GM18502 (cell line): ENCODE results near the gene SRD5A3.

Experiments used
- ATAC-seq: cut with Tn5 transposase; IDR thresholded peaks from one replicate; pipeline ENCODE4 v1.9.1; 2021; ENCODE audit warnings: mild to moderate bottlenecking; ENCODE audit not compliant: unreplicated experiment, poor library complexity

SRD5A3 gene

GRCh38 chr4:55369968-55370367 is 23.9 kb downstream of the SRD5A3 start:
- ATAC-seq: no peak

DNA sequence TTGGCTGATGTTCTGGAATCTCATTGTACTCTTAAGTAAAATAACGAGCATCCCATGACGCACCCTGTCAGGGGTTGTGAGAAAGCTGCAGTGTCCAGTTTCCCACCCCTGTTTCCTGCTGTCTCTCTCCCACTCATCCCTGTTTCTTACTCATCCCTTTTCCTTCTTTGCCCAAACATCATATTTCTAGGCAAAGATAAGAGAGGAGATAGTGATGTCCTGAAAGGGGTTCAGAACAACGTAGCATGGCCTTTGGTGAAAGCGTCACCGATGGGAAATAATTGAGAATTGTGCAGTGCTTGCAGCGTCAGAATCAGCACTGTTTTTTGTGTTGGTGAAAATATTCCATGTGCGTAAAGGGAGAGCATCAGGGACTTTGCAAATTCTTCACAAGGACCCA is 26.2 kb downstream of the SRD5A3 start:
- no peak for ATAC-seq

GRCh38 chr4:55373461-55373860 is 27.4 kb downstream of the SRD5A3 start:
- no peak for ATAC-seq

DNA sequence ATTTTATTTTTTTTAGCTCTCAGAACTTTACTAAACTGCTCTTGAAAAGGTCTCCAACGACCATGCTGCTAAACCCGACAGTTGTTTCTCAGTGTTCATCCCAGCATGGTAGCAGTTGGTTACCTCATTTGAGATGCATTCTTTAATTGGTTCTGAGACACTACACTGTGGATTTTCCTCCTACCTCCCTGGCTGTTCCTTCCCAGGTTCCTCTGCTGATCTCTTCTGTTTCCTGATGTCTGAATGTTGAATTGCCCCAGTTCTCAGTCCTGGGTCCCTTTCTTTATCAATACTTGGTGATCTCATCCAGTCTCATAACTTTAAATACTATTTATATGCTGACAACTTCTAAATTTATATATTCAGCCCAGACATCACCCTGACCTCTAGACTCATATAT is 30.7 kb downstream of the SRD5A3 start:
- ATAC-seq: no peak

- ATAC-seq: no peak
Measured at GRCh38 chr4:55378617-55379467, 32.8 kb downstream of the SRD5A3 start.

DNA sequence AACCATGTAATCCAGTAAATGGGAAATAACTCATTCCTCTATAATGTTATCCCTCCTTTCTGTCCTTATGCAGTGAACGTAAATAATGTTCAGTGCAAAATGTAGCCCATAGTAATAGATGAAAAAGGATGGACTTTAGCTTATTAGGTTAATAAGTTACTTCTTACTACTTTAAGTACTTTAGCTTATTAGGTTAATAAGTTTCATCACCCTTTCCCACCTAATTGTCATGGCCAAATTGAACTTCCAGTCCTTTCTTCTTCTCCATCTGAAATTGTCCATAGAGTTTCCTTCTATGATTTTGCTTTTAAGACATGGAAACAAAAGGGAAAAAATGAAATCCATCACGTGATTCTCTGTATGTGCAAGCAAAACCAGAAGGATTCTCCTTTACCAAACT is 34.5 kb downstream of the SRD5A3 start:
- ATAC-seq: no peak

DNA sequence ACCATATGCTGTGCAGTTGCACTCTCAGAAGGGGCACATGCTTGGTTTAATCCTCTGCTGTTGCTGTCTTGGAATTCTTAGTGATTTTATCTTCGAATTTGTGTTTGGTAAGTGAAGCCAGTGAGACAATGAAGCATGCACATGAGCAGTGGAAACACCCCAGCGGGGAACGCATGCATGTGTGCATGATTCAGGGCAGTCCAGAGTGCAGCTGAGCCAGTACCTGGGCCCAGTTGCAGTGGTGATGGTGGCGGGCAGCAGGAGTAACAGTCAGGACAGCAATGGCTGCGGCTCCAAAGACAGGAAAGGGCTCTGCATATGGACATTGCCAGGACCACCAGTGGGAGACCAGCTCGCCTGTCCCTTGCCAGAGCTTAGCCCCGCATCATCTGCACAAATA is 35.5 kb downstream of the SRD5A3 start:
- no peak for ATAC-seq

DNA sequence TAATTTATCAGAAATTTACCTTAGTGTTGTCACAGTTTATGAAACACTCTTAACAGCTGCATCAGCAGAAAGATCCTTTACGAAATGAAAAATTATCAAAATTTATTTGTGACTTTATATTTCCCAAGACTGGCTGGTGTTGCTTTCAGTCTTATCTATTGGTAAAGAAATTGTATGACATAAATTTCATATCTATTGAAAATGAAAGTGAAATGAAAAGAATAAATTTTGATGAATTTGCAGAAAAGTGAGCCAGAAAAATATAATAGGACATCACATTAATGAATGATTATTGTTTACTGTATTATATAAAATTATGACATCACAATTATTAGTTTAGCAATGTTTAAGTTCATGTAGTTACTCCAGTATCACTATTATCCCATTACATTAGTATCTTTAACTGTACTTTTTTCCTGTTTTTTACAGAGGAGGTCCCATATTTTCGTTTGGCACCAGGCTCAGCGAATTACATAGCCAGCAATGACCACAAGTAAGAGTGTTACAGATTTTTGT is 36.5 kb downstream of the SRD5A3 start:
- no peak for ATAC-seq

- no peak for ATAC-seq
Measured at GRCh38 chr4:55385201-55385649, 39.2 kb downstream of the SRD5A3 start.

- peak; percentile 93 for ATAC-seq
Measured at GRCh38 chr4:55386073-55386472, 40.0 kb downstream of the SRD5A3 start.

- no peak for ATAC-seq
Measured at GRCh38 chr4:55386840-55387239, 40.8 kb downstream of the SRD5A3 start.

GRCh38 chr4:55393461-55394320 is 47.6 kb downstream of the SRD5A3 start:
- no peak for ATAC-seq

- peak; percentile 2 for ATAC-seq
Measured at GRCh38 chr4:55395218-55395528, 49.1 kb downstream of the SRD5A3 start.

DNA sequence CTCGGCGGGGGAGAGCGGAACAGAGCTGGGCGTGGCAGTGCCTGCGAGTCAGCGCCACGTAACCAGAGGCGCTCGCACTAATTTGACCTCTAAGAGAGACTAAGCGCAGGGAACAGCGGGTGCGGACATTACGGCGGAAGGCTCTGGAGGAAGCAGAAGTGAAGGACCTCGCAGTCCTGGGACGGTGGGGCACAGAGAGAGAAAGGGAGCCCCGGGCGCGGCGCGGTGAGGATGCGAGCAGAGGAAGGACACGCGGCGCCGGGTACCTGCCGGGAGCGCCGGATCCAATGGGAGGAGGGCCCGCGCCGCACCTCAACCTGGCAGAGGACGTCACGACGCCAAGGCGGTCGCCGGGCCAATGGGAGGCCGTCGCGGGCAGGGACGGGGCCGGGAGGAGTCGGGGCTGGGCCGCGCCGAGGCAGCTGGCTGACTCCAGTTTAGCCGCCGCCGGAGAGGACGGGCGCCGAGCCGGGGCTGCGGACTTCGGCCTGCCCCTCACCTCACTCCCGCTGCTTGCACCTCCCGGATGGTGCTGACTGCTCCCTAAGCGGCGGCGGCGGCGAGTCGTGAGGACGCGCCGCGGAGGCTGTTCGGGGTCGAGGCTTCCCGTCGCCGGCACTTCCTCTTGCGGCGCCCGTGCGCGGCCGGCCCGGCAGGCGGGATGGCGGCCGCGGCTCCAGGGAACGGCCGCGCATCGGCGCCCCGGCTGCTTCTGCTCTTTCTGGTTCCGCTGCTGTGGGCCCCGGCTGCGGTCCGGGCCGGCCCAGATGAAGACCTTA is 49.7 kb downstream of the SRD5A3 start, which contains the start of gene TMEM165:
TSS of gene TMEM165 (plus strand) at position 429 of the 779 bp plus-strand sequence. CDS start at position 662, 233 bp downstream.
- peak; percentile 94 for ATAC-seq

DNA sequence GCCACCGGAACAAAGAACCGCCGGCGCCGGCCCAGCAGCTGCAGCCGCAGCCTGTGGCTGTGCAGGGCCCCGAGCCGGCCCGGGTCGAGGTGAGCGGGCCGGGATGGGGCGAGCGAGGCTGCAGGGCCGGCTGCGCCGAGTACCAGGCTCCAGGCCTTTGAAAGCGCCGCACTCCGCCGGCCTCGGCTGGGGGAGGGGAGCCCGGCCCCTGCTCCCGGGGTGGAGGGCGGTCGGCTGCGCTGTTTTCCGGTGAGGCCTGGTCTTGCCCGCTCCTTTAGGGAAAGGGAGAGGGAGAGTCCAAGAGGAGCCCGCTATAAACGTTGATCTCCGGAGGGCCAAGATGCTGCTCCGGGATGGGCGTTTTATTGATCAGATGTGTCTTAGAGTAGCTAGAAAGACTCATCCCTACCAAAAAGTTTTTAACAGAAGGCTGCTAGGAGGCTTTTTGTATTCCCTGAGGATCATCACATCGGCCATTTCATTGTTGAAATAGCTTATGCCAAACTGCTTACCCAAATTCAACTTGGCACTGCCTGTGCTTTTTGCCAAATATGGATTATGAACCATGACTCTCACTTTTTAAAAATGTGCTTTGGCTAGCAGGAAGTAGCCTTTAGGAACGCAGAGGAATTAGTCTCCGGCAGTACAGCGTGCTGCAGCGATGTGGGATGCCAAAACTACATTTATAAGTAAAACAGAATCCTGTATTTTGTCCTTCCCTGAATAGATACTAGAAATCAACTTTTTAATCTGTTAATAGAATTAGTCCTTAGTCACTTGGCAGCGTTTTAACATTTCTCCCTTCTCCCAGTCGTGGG is 50.5 kb downstream of the SRD5A3 start:
- peak; percentile 33 for ATAC-seq

GRCh38 chr4:55397126-55397436 is 51.0 kb downstream of the SRD5A3 start:
- ATAC-seq: no peak

GRCh38 chr4:55397520-55398321 is 51.7 kb downstream of the SRD5A3 start:
- no peak for ATAC-seq

DNA sequence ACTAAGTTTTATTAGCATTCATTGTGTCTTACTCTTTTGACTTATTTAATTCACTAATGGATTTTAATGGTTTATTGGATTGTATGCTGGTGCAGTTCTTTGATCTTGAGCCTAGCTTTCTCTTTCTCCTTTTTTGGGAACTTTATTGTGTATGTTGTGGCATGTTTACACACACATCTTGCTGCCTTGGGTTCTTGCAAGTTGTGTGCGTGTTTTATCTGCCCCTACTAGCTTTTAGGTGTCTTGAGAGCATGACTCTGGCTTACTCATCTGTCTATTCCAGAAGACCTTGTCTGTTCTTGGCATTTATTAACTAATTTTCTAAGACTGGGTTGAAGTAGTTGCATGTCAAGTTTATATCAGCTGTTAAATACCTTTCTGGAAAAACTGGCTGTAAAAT is 52.4 kb downstream of the SRD5A3 start:
- ATAC-seq: no peak

DNA sequence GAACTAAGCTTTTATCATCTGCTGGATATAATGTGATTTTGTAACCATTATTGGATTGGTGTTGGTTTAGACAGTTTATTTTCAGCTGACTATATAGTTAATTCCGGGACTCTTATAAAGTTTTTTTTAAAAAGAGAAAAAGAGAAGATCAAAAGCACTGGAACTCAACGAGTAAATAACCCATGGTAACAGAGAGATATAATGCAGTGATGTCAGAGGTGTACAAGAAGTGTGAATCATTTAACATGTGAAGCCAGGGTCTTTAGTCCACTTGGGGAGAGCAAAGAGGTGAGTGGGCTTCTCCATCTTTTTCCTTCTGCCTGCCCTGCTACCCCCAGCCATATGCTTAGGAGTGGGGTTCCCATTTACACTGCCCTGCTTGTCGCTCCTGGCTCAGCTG is 52.9 kb downstream of the SRD5A3 start:
- no peak for ATAC-seq
